ENCODE results near the gene NRGN.

The NRGN gene
- total RNA-seq, result 0.56 reads per million

DNA sequence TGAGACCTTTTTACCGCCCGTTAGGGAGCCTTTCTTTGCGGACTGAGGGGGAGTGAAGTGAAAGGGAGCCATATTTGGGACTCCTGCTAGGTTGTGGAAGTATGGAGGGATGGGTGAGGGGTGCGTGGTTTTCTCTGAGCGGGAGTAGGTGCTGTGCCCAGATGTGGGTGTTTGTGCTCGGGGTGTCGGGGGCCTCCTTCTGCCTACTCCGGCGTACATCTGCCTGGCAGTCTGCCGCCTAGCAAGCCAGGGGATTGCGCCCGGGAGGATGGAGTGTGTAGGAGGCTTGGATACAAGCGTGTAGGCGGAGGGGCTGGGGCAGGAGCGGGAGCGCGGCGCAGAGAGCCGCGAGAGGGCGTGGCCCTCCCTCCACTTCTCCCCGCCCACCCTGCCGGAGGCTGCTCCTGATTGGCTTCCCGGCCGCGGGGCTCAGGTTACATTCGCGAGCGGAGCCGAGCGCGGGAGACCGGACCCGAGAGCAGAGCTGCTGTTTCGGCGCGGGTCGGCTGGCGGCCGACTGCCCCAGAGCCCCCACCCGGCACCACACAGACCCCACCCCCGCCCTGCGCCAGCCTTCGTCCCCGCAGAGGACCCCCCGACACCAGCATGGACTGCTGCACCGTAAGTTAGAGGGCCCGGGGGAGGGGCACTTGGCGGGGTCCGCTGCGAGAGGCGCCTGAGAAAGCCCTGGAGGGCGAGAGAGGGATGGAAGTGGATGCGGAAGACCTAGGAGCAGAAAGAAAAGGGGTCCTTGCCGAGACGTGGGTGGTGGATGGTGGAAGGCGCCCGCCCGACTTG lies at the start of gene NRGN:
NRGN (plus strand) TSS at position 464 of the 798 bp plus-strand sequence; CDS start at position 607, 143 bp downstream.
- DNase-seq, result peak; percentile 76

DNA sequence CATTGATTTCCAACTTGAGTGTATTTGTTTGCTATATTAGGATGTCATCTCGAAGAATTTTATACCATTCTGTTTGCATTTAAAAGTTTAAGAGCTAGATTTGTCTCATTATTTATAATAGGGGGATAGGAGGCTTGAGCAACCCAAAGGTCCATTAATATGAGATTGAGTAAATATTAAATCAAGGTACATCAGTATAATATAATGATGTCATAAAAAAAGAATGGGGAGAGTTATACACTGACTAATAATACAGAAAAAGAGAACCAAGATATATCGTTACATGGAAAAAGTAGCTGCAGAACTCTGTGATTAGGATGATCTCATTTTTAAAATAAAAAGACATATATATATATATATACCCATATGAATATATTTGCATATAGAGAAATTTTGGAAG lies 46.6 kb upstream of the NRGN start:
- no peak for DNase-seq

DNA sequence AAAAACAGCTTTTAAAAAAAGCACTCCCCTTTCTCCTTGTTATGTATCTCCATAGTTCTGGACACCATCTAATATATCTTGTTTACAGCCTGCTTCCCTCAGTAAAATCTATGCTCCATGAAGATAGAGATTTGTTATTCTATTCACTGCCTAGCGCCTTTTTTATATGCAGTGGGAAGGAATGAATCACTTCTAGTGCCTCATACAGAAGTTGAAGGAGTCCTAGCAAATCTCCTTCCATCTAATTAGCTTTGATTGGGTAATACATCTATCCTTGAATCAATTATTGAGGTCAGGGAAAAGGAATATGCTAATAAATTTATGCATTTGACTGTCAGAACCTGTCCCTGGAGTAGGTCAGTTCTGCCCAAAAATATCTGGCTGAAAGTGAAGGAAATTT lies 40.2 kb upstream of the NRGN start:
- DNase-seq, result no peak

DNA sequence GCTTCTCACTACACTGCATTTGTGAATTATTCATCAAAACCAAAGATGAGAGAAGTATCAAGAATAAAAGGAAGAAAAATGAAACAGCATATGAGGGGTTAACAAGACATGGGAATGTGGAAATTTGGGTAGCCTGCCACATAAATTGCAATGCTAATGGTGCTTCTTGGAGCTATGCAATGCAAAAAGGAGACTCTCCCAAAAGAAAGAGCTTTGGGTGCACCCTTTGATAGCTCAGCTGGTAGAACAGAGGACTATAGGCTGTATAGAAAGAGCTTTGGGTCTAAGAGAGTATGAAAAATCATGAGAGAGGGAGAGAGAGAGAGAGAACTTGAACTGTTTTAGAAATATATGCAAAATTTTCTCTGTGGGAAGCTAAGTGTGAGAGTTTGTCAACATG lies 39.7 kb upstream of the NRGN start:
- DNase-seq, result no peak

DNA sequence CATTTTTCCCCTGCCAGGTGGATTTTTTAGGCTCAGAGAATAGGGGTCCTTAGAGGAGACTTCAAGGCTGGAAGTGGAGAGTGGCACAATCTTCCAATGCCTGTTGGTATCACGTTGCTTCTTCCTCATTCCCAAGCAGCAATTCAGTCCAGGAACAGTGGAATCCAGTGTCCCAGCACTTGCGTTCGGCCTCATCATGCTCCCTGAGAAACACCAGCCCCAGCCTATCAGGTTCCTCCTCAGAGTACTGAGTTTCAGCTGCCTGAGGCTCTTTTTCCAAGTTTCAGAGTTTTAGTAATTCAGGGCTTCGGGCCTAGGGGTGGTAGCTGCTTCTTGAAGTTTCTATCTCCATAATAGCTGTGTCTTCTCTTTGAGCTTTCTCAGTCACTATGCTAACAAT lies 31.9 kb upstream of the NRGN start:
- DNase-seq, result no peak

DNA sequence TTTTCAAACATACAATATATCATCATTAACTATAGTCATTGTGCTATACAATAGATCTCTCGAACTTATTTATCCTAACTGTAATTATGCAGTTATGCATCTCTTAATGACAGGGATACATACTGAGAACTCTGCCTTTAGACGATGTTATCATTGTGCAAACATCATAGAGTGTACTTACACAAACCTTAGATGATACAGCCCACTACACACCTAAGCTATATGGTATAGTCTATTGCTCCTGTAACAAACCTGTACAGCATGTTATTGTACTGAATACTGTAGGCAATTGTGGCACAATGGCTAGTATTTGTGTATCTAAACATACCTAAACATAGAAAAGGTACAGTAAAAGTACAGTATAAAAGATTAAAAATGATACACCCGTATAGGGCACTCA lies 27.4 kb upstream of the NRGN start:
- DNase-seq, result no peak

DNA sequence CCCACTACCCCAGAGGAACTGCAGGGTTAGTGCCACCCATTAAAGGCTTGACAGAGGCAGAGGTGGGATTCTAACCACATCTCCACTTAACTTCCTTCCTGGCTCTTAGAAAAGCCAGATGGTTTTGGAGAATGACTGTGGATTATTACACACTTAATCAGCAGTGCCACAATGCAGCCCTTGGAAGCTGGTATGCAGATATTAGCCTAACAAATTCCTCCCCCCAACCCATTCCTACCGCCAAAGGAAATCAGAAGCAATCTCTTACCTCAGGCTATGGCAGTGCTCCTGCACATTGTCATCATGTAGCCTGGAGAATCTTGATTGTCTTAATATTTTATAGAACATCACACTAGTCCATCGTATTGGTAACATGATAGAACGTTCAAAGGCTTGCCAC lies 23.2 kb upstream of the NRGN start:
- DNase-seq, result no peak

DNA sequence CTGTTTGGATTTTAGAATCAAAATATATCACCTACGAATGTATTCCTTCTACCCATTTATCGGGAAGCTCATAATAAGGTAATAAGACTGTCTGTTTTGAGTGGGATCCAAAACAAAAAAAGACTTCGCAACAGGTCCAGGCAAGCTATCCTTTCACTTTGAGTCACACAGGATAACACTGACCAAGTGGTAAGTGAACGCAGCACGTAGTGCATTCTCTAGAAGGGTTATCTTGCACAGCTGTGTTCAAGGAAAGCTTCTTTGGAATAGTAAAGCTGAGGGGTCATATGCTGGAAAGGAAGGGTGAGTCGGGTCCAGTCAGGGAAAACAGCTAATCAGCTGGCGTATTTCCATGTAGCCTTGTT lies 22.3 kb upstream of the NRGN start:
- DNase-seq, result no peak

DNA sequence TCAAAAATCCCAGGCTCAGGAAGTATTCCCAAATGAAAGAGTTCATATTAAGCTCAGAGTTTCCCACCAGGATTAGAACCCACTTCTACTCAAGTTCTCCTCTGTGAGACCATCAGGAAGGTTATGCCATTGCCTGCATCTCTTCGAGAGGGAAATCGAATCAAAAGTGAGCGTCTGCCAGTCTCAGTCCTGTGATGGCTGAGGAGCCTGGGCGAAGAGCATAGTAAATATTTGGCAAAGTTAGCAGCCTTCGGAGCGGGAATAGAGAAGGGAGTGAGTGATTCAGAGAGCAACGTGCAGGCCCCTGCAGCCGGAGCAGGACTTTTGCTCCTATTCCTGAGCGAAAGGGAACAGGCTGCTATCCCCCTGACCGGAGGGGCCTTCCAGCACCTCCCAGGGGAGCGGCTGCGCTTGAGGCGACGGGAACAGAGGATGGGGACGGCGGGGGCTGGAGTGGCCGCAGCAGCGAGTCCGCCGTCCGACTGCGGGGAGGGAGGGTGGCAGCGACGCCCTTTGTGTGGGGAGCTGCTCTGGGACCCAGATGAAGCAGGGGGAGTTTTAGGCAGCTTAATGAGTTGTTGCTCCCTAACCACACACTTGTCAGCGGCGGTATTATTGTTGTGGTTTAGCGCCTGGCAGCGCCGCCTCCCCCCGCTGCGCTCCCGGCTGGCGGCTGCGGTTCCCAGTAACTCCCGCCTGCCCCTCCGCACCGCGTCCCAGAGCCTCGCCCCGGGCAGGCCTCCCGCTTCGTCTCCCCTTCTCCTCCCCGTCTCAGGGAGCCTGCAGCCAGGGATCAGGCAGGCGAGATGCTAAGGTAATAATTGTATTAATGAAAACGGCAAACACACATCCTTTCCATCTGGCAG lies 21.7 kb upstream of the NRGN start:
- no peak for DNase-seq

DNA sequence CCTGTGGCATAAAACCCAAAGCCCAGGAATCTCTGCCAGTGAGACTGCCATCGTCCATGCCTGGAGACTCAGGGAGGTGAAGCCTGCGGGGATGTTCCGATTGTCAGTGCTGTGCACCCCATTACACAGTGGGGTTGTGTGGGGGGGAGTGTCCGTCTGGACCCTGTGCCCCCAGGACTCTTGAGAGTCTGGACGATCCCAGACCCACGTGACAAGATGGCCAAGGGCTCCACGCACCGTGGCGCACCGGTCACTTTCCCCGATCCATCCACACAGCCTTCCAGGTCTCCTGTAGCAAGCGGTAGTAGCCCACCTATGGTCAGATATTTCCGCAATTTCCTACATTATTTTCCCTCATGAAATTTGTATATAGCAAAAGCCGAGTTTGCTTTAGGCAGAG lies 20.9 kb upstream of the NRGN start:
- no peak for DNase-seq

DNA sequence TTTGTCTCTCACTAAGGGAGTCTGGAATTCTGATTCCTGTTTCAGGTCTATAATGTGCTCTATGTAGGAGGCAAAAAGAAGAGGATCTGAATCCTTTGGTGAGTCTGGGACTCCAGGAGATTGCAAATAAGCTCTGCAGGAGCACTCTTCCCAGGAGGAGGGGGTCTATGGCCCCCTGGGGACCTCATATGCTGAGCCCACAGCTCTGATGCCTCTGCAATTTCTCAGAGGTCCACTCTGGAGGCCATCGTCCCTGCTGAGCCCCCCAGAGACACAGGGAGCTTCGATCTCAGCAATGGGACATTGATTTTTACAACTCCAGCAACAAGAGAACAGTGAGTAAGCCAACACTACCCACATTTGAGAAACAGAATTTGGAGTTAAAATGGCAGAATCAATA lies 20.2 kb upstream of the NRGN start:
- no peak for DNase-seq

DNA sequence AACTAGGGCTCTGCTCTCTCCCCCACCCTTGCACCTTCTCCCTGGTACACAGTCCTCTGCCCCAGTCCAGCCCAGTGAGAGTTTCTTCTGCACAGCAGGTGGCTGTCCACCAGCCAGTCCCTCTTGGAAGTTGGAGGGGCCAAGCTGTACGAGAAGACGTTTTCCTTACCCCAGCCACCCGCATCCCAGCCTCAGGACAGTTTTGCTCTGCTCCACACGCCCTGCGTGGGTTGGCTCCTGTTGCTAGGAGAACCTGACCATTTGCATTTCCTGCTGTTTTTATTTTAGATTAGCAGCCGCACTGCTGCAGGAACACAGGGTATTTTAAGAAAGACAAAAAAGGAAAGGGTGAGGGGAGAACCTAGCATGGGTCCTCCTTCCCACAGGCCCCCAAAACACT lies 17.6 kb upstream of the NRGN start:
- no peak for DNase-seq

DNA sequence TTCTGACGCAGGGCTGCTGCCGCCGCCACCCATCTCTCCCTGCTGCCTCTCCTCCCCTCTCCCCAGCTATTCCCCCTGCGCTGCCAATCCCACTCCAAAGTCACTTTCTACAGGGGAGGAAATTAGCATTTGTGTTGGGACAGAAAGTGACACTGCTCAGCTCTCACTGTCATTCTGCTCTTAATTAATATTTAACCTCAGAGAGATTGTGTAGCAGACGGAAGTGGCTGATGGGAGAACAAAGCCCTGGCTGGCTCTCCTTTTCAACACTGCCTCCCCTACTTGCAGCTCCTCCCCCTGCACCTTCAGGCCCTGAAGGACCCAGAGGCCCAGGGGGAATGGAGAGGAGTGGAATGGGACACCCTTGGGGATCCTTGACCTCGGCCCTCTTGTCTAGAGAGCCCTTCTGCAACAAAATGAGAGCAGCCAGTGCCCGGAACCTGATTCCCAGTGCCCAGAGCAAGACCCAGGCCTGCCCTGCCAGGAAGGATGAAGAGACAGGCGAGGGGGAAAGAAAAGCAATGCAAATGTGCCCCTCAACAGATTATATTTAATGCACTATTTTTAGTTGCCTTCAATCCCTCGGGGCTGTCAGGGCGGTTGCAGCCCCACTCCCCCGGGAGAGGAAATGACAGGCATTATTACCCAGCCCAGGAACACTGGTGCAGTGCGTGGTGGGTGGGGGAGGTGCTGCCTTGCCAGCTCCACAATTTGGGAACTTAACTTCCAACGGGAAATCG lies 14.6 kb upstream of the NRGN start:
- DNase-seq, result no peak

DNA sequence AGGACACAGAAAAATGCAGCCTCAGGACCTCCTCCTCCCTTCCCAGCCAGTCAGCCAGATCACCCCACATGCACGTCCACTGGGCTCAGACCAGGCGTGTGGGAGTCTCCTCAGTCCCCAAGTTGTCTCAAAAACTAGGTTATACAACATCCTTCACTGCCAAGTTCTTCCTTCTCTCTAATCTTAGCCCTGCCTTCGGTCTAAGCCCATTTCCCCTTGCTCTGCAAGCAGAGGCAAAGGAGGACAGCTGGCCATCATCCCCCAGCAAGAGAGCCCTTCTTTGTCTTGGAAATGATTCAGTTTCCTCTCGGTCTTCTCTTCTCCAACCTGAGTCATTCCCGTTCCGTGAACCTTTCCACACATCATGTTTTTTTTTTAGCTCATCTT lies 14.0 kb upstream of the NRGN start:
- no peak for DNase-seq

DNA sequence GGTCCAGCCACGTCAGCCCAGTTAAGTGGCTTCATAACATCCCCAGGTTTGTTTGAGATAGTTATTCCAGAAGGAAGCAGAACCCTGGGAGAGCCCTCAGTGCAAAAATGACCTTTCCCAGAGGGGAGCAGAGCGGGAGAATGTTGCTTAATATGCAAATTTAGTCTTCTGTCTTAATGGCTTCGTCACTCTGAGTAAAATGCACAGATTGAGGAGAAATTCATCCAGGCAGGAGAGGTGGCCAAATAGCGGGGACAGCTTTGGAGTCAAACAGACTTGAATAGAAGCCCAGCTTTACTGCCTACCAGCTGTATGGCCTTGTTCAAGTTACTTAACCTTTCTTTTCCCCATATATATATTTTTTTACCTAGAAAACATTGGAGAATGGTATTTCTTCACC lies 12.3 kb upstream of the NRGN start:
- no peak for DNase-seq

DNA sequence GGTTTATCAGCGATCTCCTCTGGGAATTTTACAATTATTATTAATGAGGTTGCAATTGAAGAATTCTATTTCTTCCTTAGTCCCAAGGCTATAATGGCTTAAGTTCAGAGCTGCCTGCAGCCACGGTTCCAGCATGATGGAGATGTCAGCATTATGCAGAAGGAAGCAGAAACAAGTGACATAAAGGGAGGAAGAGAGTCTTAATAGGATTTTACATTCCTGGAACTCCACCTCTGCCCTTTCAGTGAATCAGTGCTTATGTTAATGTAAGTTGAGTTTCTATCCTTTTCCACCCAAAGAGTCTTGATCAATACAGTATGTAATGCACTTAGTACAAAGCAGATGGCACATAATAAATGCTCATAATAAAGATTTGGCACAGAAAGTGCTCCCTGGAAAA lies 11.6 kb upstream of the NRGN start:
- no peak for DNase-seq

DNA sequence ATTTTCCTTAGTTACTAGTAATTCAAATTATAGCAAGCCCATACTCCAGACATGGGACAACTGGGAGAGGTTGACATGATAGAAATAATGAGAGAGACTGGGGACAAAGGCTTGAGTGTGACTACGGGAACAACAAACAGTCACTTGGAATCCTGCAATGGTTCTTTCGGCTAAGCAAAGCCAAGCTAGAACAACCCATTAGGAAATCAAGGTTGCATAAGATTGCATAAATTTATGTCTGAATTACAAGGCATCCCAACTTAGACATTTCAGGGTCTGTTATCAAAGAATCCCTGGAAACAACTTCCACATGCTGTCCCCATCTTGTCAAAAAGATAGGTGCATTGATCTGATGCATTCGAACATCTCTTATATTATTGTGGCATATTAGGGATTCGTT lies 10.2 kb upstream of the NRGN start:
- DNase-seq, result no peak

DNA sequence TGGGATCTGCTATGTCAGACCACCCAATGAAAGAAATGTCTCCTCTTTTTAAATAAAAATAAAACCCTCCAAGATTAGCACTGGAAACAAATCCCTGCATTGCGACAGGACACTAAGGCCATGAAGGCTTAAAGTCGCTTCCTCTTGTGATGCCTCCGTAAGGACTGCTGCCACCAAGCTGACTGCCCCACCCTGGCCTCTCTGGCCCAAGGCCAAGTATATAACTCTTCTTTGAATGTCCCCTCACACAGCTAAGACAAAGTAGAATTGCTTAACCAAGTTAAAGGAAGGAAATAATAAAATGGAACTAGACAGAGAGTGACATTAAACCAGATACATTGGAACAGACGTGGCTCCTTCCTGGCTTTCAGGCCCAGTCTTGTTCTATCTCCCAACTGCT lies 7.5 kb upstream of the NRGN start:
- DNase-seq, result no peak

DNA sequence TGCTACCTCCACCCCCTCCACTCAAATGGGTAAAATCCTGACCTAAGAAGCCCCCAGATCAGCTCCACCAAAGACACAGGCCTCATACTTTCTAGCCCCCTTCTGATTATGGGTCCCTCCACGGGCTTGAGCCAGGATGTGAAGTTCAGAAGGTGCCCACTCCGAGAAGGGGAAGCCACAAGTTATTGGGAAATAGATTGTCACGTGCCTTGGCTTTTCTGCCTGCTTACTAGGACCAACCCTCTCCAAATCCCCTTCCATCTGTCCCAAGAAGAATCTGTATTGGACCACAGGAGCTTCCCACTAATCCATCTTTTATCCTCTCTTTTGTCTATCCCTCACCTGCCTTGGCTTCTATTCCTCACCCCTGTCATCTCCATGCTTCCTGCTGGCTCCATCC lies 3.0 kb upstream of the NRGN start:
- DNase-seq, result no peak

DNA sequence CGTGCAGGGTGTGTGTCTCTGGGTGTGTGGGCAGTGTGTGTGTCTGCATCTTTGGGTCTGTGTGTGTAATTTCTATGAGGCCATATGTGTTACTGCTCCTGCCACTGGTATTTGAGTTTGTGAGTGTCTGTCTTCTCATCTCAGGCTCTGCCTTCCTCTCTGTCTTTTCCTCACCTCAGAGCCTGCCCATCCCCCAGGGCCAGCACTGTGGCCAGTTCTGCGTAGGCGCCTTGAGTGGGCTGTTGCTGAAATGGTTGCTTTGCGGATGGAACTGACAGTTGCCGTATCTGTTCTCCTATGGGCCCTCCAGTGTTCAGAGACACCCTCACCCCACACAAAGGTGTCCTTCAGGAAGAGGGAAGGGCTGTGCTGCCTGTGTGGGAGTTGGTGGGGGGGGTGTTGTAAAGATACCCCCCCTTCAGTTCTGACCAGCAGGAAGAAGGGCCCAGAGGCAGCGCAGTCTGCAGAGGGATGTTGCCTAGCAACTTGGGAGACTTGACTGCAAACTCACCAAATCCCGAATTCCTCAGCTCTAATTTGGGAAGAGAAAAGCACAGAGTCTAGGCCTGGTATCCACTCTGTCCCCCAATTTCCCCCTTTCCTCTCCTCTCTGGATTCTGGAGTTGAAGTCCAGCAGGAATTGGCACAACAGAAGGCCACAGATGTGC lies 2.0 kb upstream of the NRGN start:
- no peak for DNase-seq

DNA sequence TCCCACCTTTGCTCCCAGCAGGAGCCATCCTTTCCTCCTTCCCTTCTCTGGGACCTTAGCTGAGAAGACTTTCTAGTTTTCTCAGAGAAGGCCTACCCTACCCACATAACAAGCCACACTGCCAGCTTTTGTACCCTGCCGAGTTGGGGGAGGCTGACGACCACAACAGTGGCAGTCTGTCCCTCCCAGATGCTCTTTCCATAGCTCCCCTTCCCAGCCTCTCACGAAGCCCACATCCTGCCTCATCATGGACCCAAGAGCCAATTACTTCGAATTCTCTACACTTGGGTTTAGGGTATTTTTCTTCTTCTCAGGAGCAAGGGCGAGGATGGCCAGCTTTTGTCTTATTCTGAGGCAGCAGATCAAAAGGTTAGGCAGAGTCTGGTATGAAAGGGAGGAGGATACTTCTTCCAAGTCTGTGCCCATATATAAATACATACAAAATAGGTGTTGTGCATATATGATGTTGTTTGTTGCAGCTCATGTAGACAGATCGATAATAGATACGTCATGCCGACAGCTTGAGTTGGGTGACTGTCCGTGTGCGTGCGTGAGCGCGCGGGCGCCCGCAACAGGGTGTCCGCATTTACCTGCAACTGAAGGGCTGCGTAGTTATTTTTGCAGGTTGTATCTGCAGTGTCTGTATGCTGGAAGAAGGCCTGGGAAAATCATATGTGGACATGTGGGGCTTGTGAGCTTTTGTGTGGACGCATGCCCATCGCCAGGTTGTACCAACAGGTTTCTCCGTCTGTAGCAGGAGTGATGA lies 846 bp upstream of the NRGN start:
- no peak for DNase-seq

DNA sequence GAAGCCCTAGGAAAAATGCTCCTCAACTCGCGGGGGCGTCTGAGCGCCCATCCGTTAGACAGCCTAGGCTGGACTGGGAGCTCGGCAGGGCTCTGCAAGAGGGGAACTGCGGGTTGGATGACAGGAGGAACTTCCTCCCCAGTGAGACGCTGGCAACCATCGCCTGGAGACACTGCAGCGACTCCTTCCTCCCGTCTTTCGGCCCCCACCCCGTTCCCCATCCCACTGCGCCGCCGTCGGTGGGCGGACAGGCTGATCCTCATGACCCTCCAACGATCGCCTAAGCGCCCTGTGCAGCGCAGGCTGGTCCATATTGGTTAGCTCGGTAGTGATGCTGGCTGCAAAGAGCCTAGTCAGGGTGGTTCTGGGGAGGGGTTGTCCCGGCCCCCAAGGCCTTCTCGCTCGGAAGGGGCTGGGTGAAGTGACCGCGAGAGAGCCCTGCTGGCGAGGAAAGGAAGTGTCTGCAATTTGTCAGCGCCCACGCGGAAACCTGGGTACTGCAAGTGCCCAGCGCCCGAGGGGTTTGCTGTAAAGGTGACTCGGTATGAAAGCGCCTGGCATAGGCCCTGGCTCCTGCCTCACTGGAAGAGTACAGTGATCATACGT lies 638 bp downstream of the NRGN start:
- peak; percentile 36 for DNase-seq
